Smooth muscle cell of the coronary artery (primary cell): ENCODE results near the gene CBFA2T3. TPM values are rescaled to one million over a fixed set of nuclear protein-coding genes. Genes with fewer than 3 reads are reported as not detected.

Experiments
- total RNA-seq: library from RNA; depleted of rRNA; stranded (reverse); fragments of >200 nt; gene quantifications from 2 replicates; pipeline ENCODE4 v1.2.3, GENCODE V29; 2014; ENCODE audit warnings: low replicate concordance

Gene CBFA2T3
- total RNA-seq: not detected in 2 replicates

DNA sequence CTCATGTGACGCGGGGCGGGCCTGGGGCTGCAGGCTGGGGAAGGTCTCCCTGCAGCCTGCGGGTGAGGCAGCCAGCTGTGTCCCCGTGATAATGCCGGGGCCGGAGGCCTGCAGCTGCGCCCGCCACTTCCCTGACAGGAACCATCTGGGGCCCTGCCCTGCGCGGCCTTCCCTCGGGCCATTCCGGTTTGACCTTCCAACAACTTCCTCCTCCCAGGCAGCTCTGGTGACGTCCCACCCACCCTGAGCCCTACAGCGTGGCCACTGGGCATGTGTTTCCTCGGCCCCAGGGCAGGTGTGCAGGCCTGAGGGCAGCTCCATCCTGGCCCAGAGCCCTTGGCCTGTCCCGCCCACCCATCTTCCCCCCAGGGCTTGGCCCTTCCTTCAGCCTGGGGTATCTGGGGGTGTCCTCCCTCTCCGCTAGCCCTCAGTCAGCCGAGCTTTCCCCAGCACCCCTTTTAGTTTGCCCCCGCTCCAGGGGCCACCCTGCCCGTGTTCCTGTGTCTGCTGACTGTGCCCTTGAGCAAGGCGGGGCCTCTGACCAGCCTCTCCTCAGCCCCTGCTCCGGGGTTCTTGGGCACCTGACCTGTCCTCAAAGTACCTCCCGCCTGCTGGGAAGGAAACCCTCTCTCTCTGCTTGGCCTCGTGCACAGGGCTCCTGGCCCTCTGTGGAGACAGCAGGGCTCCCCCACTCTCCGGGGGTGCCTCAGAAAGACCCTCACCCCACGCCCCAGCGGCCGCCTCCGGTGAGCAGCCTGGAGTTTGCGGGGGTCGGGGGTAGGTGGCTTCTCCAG lies at the start of gene CBFA2T3:
TSS of gene CBFA2T3 (minus strand) at position 190 of the 794 bp plus-strand sequence. CDS start 400 bp downstream, outside the sequence.

DNA sequence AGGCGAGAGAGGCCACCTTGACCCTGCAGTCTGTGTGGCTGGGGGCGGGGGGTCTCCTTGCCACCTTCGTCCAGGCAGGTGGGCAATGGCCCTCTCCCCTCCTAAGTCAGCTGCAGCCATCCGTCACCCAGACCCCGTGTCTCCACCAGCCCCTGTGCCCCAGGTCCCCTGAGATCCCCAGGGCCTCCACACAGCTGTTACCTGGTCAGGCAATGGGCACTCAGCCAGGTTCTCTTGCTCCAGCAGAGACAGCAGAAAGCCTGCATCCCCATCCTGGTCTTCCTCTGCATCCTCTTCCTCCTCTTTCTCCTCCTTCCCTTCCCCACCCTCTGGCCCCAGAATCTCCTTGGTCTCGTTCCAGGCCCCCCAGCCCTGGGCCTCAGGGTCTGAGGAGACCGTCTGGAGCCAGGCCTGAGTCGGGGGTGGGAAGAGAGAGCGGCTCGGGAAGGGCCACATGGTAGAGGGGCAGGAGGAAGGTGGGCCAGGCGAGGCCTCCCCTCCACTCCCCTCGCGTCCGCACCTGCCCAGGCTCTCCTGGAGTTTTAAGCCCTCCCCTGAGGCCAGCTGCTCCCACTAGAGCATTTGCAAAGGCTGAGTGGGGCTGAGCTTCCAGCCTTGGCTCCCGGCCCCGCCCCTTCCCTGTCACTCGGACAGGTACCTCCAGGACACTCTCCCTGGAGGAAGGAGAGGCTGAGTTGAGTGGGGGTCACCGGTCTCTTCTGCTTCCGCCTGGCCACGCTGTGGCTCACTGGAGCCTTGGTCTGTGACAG lies 110.7 kb downstream of the CBFA2T3 start, which contains the start of gene PABPN1L:
TSS of gene PABPN1L (minus strand) at position 510 of the 770 bp plus-strand sequence. CDS start at position 456, 54 bp downstream.

DNA sequence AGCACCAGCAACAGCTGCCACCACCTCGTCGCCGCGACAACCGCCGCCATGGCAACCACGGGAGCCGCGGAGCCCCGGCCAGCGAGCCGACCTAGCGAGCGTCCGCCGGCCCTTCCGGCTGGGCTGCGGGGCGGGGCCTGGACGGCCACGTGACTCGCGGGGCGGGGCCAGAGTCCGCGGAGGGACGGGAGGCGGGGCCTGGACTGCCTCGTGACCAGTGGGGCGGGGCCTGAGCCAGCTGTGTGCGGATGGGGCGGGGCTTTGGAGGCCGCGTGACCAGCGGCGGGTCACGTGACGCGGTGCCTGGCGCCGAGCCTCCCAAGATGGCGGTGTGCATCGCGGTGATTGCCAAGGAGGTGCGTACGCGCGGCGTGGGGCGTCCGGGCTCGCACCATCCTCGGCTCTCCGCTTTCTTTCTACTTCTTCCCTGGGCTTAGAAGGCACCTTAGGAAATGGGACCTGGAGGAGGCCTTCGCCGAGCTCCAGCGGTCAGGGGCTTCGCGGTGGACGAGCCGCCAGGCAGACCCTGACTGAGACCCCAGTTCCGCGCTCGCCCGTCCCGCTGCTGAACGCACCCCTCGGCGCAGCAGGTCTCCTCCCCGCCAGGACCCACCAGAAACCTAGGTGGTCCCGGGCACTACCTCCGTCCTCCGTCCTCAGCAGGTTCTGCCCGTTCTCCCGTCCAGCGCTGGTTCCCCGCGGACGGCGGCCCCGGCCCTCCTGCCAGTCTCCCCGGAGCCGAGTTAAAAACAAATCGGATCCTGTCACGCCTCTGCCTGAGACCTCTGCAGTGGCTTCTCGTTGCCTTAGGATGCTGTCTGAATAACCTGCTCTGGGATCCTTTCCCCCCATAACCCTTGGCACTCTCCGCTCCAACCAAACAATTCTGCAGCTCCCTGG lies 119.9 kb downstream of the CBFA2T3 start, which contains the start of the genes GALNS and TRAPPC2L:
TSS of gene GALNS (minus strand) at position 120 of the 900 bp plus-strand sequence. CDS start at position 50, 70 bp downstream.
TSS of gene TRAPPC2L (plus strand) at position 300 of the 900 bp plus-strand sequence. CDS start at position 324, 24 bp downstream.

Other genes starting within 250 kb of the CBFA2T3 start
- 127 and 192 TPM in 2 replicates for gene PIEZO1, start 192.0 kb downstream of the CBFA2T3 start, total RNA-seq
- 0.47 and 2.4 TPM in 2 replicates for gene CDT1, start 173.4 kb downstream of the CBFA2T3 start, total RNA-seq
- 45.5 and 84.2 TPM in 2 replicates for gene APRT, start 165.3 kb downstream of the CBFA2T3 start, total RNA-seq
- gene GALNS, start 120.3 kb downstream of the CBFA2T3 start, total RNA-seq: 15.0 and 22.3 TPM in 2 replicates
- 74.5 and 79.6 TPM in 2 replicates for gene TRAPPC2L, start 120.1 kb downstream of the CBFA2T3 start, total RNA-seq
- not detected in 2 replicates for gene PABPN1L, start 110.5 kb downstream of the CBFA2T3 start, total RNA-seq
- 11.1 and 19.2 TPM in 2 replicates for gene ACSF3, start 116.6 kb upstream of the CBFA2T3 start, total RNA-seq
- gene CDH15, start 194.5 kb upstream of the CBFA2T3 start, total RNA-seq: 0.12 and 0.60 TPM in 2 replicates
- 0.47 and 0.53 TPM in 2 replicates for gene SLC22A31, start 223.3 kb upstream of the CBFA2T3 start, total RNA-seq
- 7.7 and 30.3 TPM in 2 replicates for gene ZNF778, start 240.5 kb upstream of the CBFA2T3 start, total RNA-seq